Esophagus muscularis mucosa (tissue), 4 donors: ENCODE data around the gene PLPP6. TPM values are rescaled to one million over a fixed set of nuclear protein-coding genes. Genes with fewer than 3 reads are reported as not detected.

Experiments used
- DNase-seq: peaks from one replicate; pipeline ENCODE4 v3.0.0-alpha.2; 2017; ENCODE audit errors: extremely low spot score
- H3K27ac ChIP-seq, 4 donors: fragments of 200-600 bp; sonication (generic); replicated peaks in 1 of 4; 1 replicate in 3 of 4; 2 replicates in 1 of 4; pipeline ENCODE4 v1.5.1; 2016 to 2019; ENCODE audit warnings: mild to moderate bottlenecking in 1 of 4
- H3K27me3 ChIP-seq, 4 donors: fragments of 200-600 bp; sonication (generic); one replicate each; pipeline versions ENCODE4 v1.5.1 to v1.6.0; 2016 to 2019
- H3K36me3 ChIP-seq, 4 donors: fragments of 200-600 bp; sonication (generic); one replicate each; pipeline ENCODE4 v1.5.1; 2016 to 2019
- H3K4me1 ChIP-seq, 4 donors: fragments of 200-600 bp; sonication (generic); one replicate each; pipeline ENCODE4 v1.5.1; 2016 to 2019
- H3K4me3 ChIP-seq, 4 donors: fragments of 200-600 bp; sonication (generic); 1 replicate in 2 of 4; 2 replicates in 2 of 4; pipeline ENCODE4 v1.5.1; 2016 to 2019; ENCODE audit warnings: mild to moderate bottlenecking in 4 of 4, moderate library complexity in 1 of 4
- H3K9me3 ChIP-seq, 4 donors: fragments of 200-600 bp; sonication (generic); 1 replicate in 3 of 4; 2 replicates in 1 of 4; pipeline ENCODE4 v1.5.1; 2016 to 2019
- CTCF ChIP-seq, 3 experiments: fragments of 200-600 bp in 2 of 3; fragments of 450-650 bp in 1 of 3; sonication (generic) in 2 of 3; IDR thresholded peaks; one replicate each; pipeline ENCODE4 v1.5.1; 2017 to 2019; ENCODE audit warnings: antibody characterized with exemption in 3 of 3, mild to moderate bottlenecking in 2 of 3, moderate library complexity in 1 of 3
- EP300 ChIP-seq: sonication (generic); formaldehyde crosslinking; IDR thresholded peaks from one replicate; pipeline ENCODE4 v1.6.1; 2017; ENCODE audit warnings: antibody characterized with exemption
- POLR2A ChIP-seq: fragments of 450-650 bp; IDR thresholded peaks from one replicate; pipeline ENCODE4 v1.6.1; 2017; ENCODE audit warnings: antibody characterized with exemption, moderate library complexity, mild to moderate bottlenecking, low read depth
- POLR2AphosphoS5 ChIP-seq, 2 donors: sonication (generic); formaldehyde crosslinking; IDR thresholded peaks; one replicate each; pipeline ENCODE4 v1.6.1; 2017; ENCODE audit warnings: antibody characterized with exemption in 2 of 2
- WGBS: methylation state at CpG from one replicate; pipeline ENCODE4 v1.1.5; 2018; 5-methylcytosine and 5-hydroxymethylcytosine counted together
- intact Hi-C: fragments of 100-400 bp; cut with DNase I; formaldehyde crosslinking; loops from one replicate; pipeline ENCODE4 v1.15.1; 2023
- total RNA-seq, 4 donors: library from RNA; depleted of rRNA; stranded (reverse); fragments of >200 nt; gene quantifications; one replicate each; pipeline versions ENCODE4 v1.1.0 to v1.2.1, GENCODE V29; 2016

PLPP6 gene
- total RNA-seq, 4 donors from 2014 or later: 3.8 to 6.3 (median 6.2) TPM

DNA sequence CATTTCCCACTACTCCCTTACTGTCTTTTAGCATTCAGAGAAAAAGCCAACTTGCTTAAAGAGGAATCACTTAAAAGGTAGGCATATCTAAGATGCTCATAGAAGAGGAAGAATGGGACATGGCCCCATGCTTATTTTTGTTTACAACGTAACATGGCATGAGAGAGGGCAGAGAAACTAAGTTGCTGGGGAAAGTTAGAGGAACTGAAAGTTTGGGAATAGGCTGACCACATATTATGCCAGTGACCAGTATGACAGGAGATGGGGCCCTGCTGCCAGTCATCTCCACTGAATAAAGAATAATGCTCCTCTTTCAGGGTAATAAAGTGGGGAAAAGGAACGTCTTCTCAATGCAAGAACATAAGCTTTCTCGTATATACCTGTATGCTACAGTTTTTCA is 1.9 kb downstream of the PLPP6 start:
- no peak for TF ChIP-seq POLR2AphosphoS5 (IDR thresholded peaks at IDR 0.05)
- TF ChIP-seq EP300: no peak
- TF ChIP-seq POLR2A: no peak
- no peak for TF ChIP-seq CTCF (IDR thresholded peaks at IDR 0.05)
- Histone ChIP-seq H3K4me3 (no peak overlapping the region), H3K9me3 (no peaks in the 10 kb centered on the region), H3K27ac (peak overlapping the region in 1 of 4 donors; percentile 73), H3K27me3 (no peaks in the 10 kb centered on the region), H3K36me3 (no peaks in the 10 kb centered on the region), H3K4me1 (peaks cover 20 to 54% (median 50%) of the 10 kb centered on the region in 4 donors)
- WGBS: 90% methylated on average over 3 of the region's 3 CpGs
- no peak for DNase-seq
- intact Hi-C loops: loop anchor here (2.0 to 10.0 kb wide), 2 partner anchors 77 to 321 kb away; partner anchors contain the start of genes AK3 and JAK2

- TF ChIP-seq CTCF (IDR thresholded peaks at IDR 0.05) (no peak), POLR2AphosphoS5 (IDR thresholded peaks at IDR 0.05) (peak in 1 of 2 donors; percentile 55)
- Histone ChIP-seq H3K4me3 (peak overlapping the region; percentile 49 to 60 (median 54)), H3K36me3 (no peaks in the 10 kb centered on the region), H3K4me1 (peaks cover 20 to 54% (median 50%) of the 10 kb centered on the region in 4 donors), H3K27ac (peak overlapping the region; percentile 22 to 73 (median 59)), H3K9me3 (no peaks in the 10 kb centered on the region), H3K27me3 (no peaks in the 10 kb centered on the region)
- no peak for DNase-seq
- intact Hi-C loops: loop anchor here (10.0 kb wide), 1 partner anchor 319 kb away; the partner anchor contains the start of gene JAK2
- 80% methylated on average over 2 of the region's 2 CpGs for WGBS
These were observed 3.3 kb downstream of the PLPP6 start for GRCh38 chr9:4665357-4665756.

- Histone ChIP-seq H3K9me3 (no peaks in the 10 kb centered on the region), H3K36me3 (no peaks in the 10 kb centered on the region), H3K4me1 (peaks cover 20 to 54% (median 50%) of the 10 kb centered on the region in 4 donors), H3K27ac (peak within 1 kb of the TSS; percentile 58 to 73 (median 64)), H3K4me3 (peak within 1 kb of the TSS; percentile 49 to 60 (median 54)), H3K27me3 (no peaks in the 10 kb centered on the region)
- no peak for DNase-seq
- intact Hi-C loops: loop anchor here (10.0 kb wide), 1 partner anchor 319 kb away; the partner anchor contains the start of gene JAK2
- TF ChIP-seq EP300 (no peak), POLR2AphosphoS5 (IDR thresholded peaks at IDR 0.05) (peak; percentile 58 to 64)
- WGBS: 2% methylated on average over 30 of the region's 36 CpGs
These were observed 4.1 kb downstream of the PLPP6 start, which contains the start of gene SPATA6L for GRCh38 chr9:4666042-4666699. TSS of gene SPATA6L (minus strand) at chr9:4666480. CDS start at chr9:4666250, 230 bp downstream.

- Histone ChIP-seq H3K27ac (no peak overlapping the region), H3K36me3 (no peaks in the 10 kb centered on the region), H3K4me1 (peaks cover 14 to 43% (median 41%) of the 10 kb centered on the region in 4 donors), H3K4me3 (no peak overlapping the region), H3K9me3 (no peaks in the 10 kb centered on the region), H3K27me3 (no peaks in the 10 kb centered on the region)
- 73% methylated on average over 1 of the region's 1 CpG for WGBS
- intact Hi-C loops: loop anchor here (10.0 kb wide), 1 partner anchor 317 kb away; the partner anchor contains the start of gene JAK2
- TF ChIP-seq POLR2A (no peak), CTCF (IDR thresholded peaks at IDR 0.05) (no peak), EP300 (no peak), POLR2AphosphoS5 (IDR thresholded peaks at IDR 0.05) (no peak)
- DNase-seq: no peak
These were observed 5.6 kb downstream of the PLPP6 start for GRCh38 chr9:4667681-4668080.

DNA sequence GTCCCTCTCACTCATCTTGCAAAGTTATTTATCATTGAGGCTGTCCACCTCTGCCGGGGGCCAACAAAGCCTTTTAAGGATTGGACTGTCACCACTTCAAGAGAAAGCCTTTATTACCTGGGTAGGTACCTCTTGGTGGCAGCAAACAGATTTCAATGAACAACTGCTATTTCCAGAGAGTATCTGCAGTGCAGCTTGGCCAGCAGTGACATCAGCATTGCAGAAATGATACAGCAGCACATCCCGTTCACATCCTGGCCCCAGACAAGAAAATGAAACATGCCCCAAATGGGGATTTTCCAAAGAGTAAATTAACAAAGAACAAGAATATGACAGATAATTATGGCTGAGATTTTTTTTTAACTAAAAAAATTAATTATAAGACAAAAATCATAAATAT is 6.5 kb downstream of the PLPP6 start:
- intact Hi-C loops: loop anchor here (10.0 kb wide), 1 partner anchor 316 kb away; the partner anchor contains the start of gene JAK2
- no peak for DNase-seq
- no peak overlapping the region for H3K4me3 ChIP-seq
- H3K27ac ChIP-seq: no peak overlapping the region
- TF ChIP-seq POLR2AphosphoS5 (IDR thresholded peaks at IDR 0.05) (no peak), EP300 (no peak), CTCF (IDR thresholded peaks at IDR 0.05) (no peak), POLR2A (no peak)
- no peaks in the 10 kb centered on the region for H3K9me3 ChIP-seq
- H3K4me1 ChIP-seq: peaks cover 5 to 34% (median 32%) of the 10 kb centered on the region in 4 donors
- no peaks in the 10 kb centered on the region for H3K36me3 ChIP-seq
- 88% methylated on average over 2 of the region's 2 CpGs for WGBS
- no peaks in the 10 kb centered on the region for H3K27me3 ChIP-seq
